HepG2 (cell line): ENCODE measurements around the gene TBC1D22A. TPM values are rescaled to one million over a fixed set of nuclear protein-coding genes. Genes with fewer than 3 reads are reported as not detected.

Experiments used
- ATAC-seq: fragments of 200-7000 bp; cut with Tn5 transposase; 3 replicates; pipeline ENCODE4 v1.9.1; 2020; ENCODE audit warnings: mild to moderate bottlenecking, moderate library complexity
- BruUV-seq: library from RNA; stranded (reverse); fragments of 400-500 nt; replicated peaks from 2 replicates; lab custom pipeline; 2021; lab: Mats Ljungman, UMichigan
- CTCF ChIA-PET: fragments of 300-600 bp; formaldehyde crosslinking; extraction: SDS; loops from one replicate; lab custom pipeline; 2021; ENCODE audit warnings: low total read pairs, inconsistent platforms, low intra/inter-chr PET ratio; lab: Yijun Ruan, JAX
- POLR2A ChIA-PET: fragments of 350-600 bp; sonication (Branson Sonifier 250); formaldehyde crosslinking; loops from one replicate; lab custom pipeline; 2020; ENCODE audit warnings: antibody characterized with exemption, inconsistent platforms; lab: Yijun Ruan, JAX
- DNase-seq: peaks from one replicate; pipeline ENCODE4 v3.0.0-alpha.2; 2015; ENCODE audit warnings: low spot score
- FAIRE-seq: peaks from 3 replicates; lab custom pipeline; 2011; peaks lifted over from hg19 to GRCh38; lab: Jason Lieb, UNC
- H2AFZ ChIP-seq: one replicate; pipeline ENCODE4 v1.6.1; 2011; ENCODE audit warnings: low read length, inconsistent platforms
- H3K27ac ChIP-seq: fragments of 300-600 bp; 3 replicates; pipeline ENCODE4 v1.8.0; 2011; ENCODE audit warnings: mixed run types, mild to moderate bottlenecking, mixed read lengths, low read length, inconsistent platforms; ENCODE audit not compliant: insufficient read depth; ENCODE audit errors: extremely low read length
- H3K27me3 ChIP-seq, 2 experiments: fragments of 200-600 bp in 1 of 2; 2 replicates in 1 of 2; 3 replicates in 1 of 2; pipeline versions ENCODE4 v1.6.0 to v1.8.0; 2011; ENCODE audit warnings: low read length in 2 of 2, mild to moderate bottlenecking in 2 of 2, moderate library complexity in 2 of 2, inconsistent platforms in 1 of 2; ENCODE audit not compliant: insufficient read depth in 2 of 2, control insufficient read depth in 1 of 2
- H3K36me3 ChIP-seq, 2 experiments: fragments of 200-600 bp in 1 of 2; replicated peaks in 1 of 2; 2 replicates in 1 of 2; 3 replicates in 1 of 2; pipeline versions ENCODE4 v1.5.1 to v1.8.0; 2011; ENCODE audit warnings: low read length in 2 of 2, inconsistent platforms in 1 of 2; ENCODE audit not compliant: insufficient read depth in 2 of 2, control insufficient read depth in 1 of 2
- H3K4me1 ChIP-seq: 2 replicates; pipeline ENCODE4 v1.5.1; 2012; ENCODE audit warnings: low read length, inconsistent platforms; ENCODE audit not compliant: insufficient read depth
- H3K4me2 ChIP-seq: 2 replicates; pipeline ENCODE4 v1.6.0; 2011; ENCODE audit warnings: low read depth, low read length, inconsistent platforms
- H3K4me3 ChIP-seq, 3 experiments: fragments of 200-600 bp in 1 of 3; sonication (generic), shearing (Covaris generic) in 1 of 3; replicated peaks in 1 of 3; 2 replicates each; pipeline ENCODE4 v1.5.1; 2011 to 2016; ENCODE audit warnings: low read length in 3 of 3, inconsistent platforms in 2 of 3, low read depth in 2 of 3, mild to moderate bottlenecking in 2 of 3, control low read depth in 1 of 3, mixed read lengths in 1 of 3; ENCODE audit not compliant: insufficient read depth in 1 of 3
- H3K79me2 ChIP-seq: one replicate; pipeline ENCODE4 v1.6.1; 2011; ENCODE audit warnings: low read length, inconsistent platforms; ENCODE audit not compliant: insufficient read depth
- H3K9ac ChIP-seq: 2 replicates; pipeline ENCODE4 v1.6.0; 2011; ENCODE audit warnings: mild to moderate bottlenecking, low read depth, low read length, inconsistent platforms; ENCODE audit not compliant: insufficient read depth
- H3K9me3 ChIP-seq: 2 replicates; pipeline ENCODE4 v1.5.1; 2012; ENCODE audit warnings: mild to moderate bottlenecking, low read length
- H4K20me1 ChIP-seq: 2 replicates; pipeline ENCODE4 v1.6.0; 2011; ENCODE audit warnings: inconsistent platforms, mild to moderate bottlenecking, low read length, moderate library complexity; ENCODE audit not compliant: insufficient read depth
- BHLHE40 ChIP-seq: IDR thresholded peaks from 2 replicates; pipeline ENCODE4 v1.6.1; 2011; ENCODE audit warnings: low read length, improper control_type of control experiment
- BRF2 ChIP-seq: sonication (generic); formaldehyde crosslinking; IDR thresholded peaks from 2 replicates; pipeline ENCODE4 v1.8.1; 2022; ENCODE audit warnings: mild to moderate bottlenecking, missing genetic modification reagents
- DPF2 ChIP-seq: sonication (generic); formaldehyde crosslinking; IDR thresholded peaks from 2 replicates; pipeline ENCODE4 v1.4.0; 2020; ENCODE audit warnings: mild to moderate bottlenecking, low read depth, missing genetic modification reagents, borderline replicate concordance
- E2F1 ChIP-seq: sonication (generic); formaldehyde crosslinking; IDR thresholded peaks from 2 replicates; pipeline ENCODE4 v1.5.0; 2020; ENCODE audit warnings: missing genetic modification reagents
- ETV5 ChIP-seq: IDR thresholded peaks from 2 replicates; pipeline ENCODE4 v1.6.1; 2018; ENCODE audit warnings: missing biosample characterization, missing genetic modification reagents, inconsistent platforms, borderline replicate concordance
- FOXM1 ChIP-seq: sonication (generic); formaldehyde crosslinking; IDR thresholded peaks from 2 replicates; pipeline ENCODE4 v1.5.0; 2020; ENCODE audit warnings: missing genetic modification reagents
- FOXO1 ChIP-seq: sonication (generic); formaldehyde crosslinking; IDR thresholded peaks from 2 replicates; pipeline ENCODE4 v1.4.0; 2020; ENCODE audit warnings: missing genetic modification reagents
- HMG20A ChIP-seq: IDR thresholded peaks from 2 replicates; pipeline ENCODE4 v1.6.1; 2016; ENCODE audit warnings: borderline replicate concordance
- MED1 ChIP-seq: sonication (generic); formaldehyde crosslinking; IDR thresholded peaks from 2 replicates; pipeline ENCODE4 v1.4.0; 2020; ENCODE audit warnings: missing genetic modification reagents
- MXD1 ChIP-seq: sonication (generic); formaldehyde crosslinking; IDR thresholded peaks from 2 replicates; pipeline ENCODE4 v1.4.0; 2020; ENCODE audit warnings: mild to moderate bottlenecking, missing genetic modification reagents
- NFKBIZ ChIP-seq: IDR thresholded peaks from 2 replicates; pipeline ENCODE4 v1.6.1; 2018; ENCODE audit warnings: missing genetic modification reagents, missing compliant biosample characterization
- ZFP1 ChIP-seq: IDR thresholded peaks from 2 replicates; pipeline ENCODE4 v1.6.1; 2016
- ZNF101 ChIP-seq: sonication (generic); formaldehyde crosslinking; IDR thresholded peaks from 2 replicates; pipeline ENCODE4 v1.4.0; 2020; ENCODE audit warnings: mild to moderate bottlenecking, low read depth, missing genetic modification reagents, borderline replicate concordance
- ZNF280B ChIP-seq: sonication (generic); formaldehyde crosslinking; IDR thresholded peaks from 2 replicates; pipeline ENCODE4 v1.5.0; 2020; ENCODE audit warnings: missing genetic modification reagents, mild to moderate bottlenecking, borderline replicate concordance
- ZNF574 ChIP-seq: sonication (generic); formaldehyde crosslinking; IDR thresholded peaks from 2 replicates; pipeline ENCODE4 v1.4.0; 2020; ENCODE audit warnings: missing genetic modification reagents
- ZNF816 ChIP-seq: sonication (generic); formaldehyde crosslinking; IDR thresholded peaks from 2 replicates; pipeline ENCODE4 v1.8.0; 2022; ENCODE audit warnings: missing genetic modification reagents, mild to moderate bottlenecking, borderline replicate concordance
- ZNF841 ChIP-seq: sonication (generic); formaldehyde crosslinking; IDR thresholded peaks from 2 replicates; pipeline ENCODE4 v1.8.1; 2023; ENCODE audit warnings: missing genetic modification reagents, borderline replicate concordance
- WGBS: methylation state at CpG from one replicate; pipeline ENCODE4 v1.1.6; 2017; ENCODE audit warnings: low lambda C conversion rate; 5-methylcytosine and 5-hydroxymethylcytosine counted together
- in situ Hi-C: cut with HindIII; loops from 2 replicates; pipeline ENCODE4 v1.10.0; 2017; ENCODE audit warnings: low pct_unique_long_range_greater_than_20kb; ENCODE audit not compliant: extremely low pct_ligation_motif_present
- intact Hi-C: fragments of 100-400 bp; cut with micrococcal nuclease; formaldehyde crosslinking; loops from one replicate; pipeline ENCODE4 v1.10.0; 2022; ENCODE audit not compliant: unreplicated experiment
- polyA plus RNA-seq, 8 experiments: library from polyadenylated mRNA; depleted of rRNA in 3 of 8; stranded (reverse) in 7 of 8; unstranded in 1 of 8; fragments of >200 nt; fragmentation: Illumina TruSeq in 4 of 8; extraction: Trizol in 4 of 8; gene quantifications; 2 replicates each; pipeline versions ENCODE4 v1.2.1 to v1.2.3, GENCODE V29; 2011 to 2016; ENCODE audit warnings: low read depth in 4 of 8, missing spikeins in 1 of 8, mixed read lengths in 1 of 8; ENCODE audit not compliant: insufficient read depth in 1 of 8
- total RNA-seq, 5 experiments: library from RNA; depleted of rRNA; stranded (reverse); fragments of >200 nt; fragmentation: Illumina TruSeq; extraction: Trizol; gene quantifications; 2 replicates each; pipeline ENCODE4 v1.2.3, GENCODE V29; 2016; ENCODE audit warnings: low read depth in 1 of 5

Gene TBC1D22A
- total and polyA plus RNA-seq, 2 of the 13 experiments (the other 11 are each of a cell fraction or from before 2014, with no cell fraction given) = 17.3 to 18.0 TPM

- DNase-seq (no peak), ATAC-seq (no peak), FAIRE-seq (no peak)
- 41% methylated on average over 7 of the region's 12 CpGs for WGBS
- no peak overlapping the region for H3K4me3 ChIP-seq
- in situ Hi-C loops = loop anchor here (25.0 kb wide), 1 partner anchor 1279 kb away; a partner anchor contains a TSS
- CTCF ChIA-PET = no interaction called here
- no peak overlapping the region for H3K9ac ChIP-seq
- H3K4me1 ChIP-seq = no peaks in the 10 kb centered on the region
- no peaks in the 10 kb centered on the region for H3K36me3 ChIP-seq
- no peaks in the 10 kb centered on the region for H3K79me2 ChIP-seq
- no peak overlapping the region for H2AFZ ChIP-seq
- H4K20me1 ChIP-seq = no peaks in the 10 kb centered on the region
- intact Hi-C loops = no loop called here
- no peak overlapping the region for H3K4me2 ChIP-seq
- H3K27ac ChIP-seq = no peak overlapping the region
- no TSS peak for BruUV-seq
- no peaks in the 10 kb centered on the region for H3K9me3 ChIP-seq
- POLR2A ChIA-PET = no interaction called here
- peaks cover 4 to 52% of the 10 kb centered on the region in 2 experiments; a peak in 4 of 5 replicates for H3K27me3 ChIP-seq
- TF ChIP-seq FOXM1 (CRISPR knock-in tag) (no peak), ZNF280B (CRISPR knock-in tag) (no peak), ZNF816 (CRISPR knock-in tag) (no peak), MED1 (CRISPR knock-in tag) (no peak), ETV5 (no peak), NFKBIZ (no peak), DPF2 (CRISPR knock-in tag) (no peak), HMG20A (no peak), ZNF574 (CRISPR knock-in tag) (no peak), FOXO1 (CRISPR knock-in tag) (no peak), MXD1 (CRISPR knock-in tag) (no peak), ZNF841 (no peak), BHLHE40 (no peak), E2F1 (CRISPR knock-in tag) (no peak), ZFP1 (no peak), ZNF101 (CRISPR knock-in tag) (no peak), BRF2 (CRISPR knock-in tag) (no peak)
Observed at GRCh38 chr22:47207846-47208554, 445.6 kb downstream of the TBC1D22A start.
